Measurements from ENCODE around the gene CANX.
A peak's percentile ranks its signal among the peaks of the same experiment; 100 is the strongest.

The CANX gene

GRCh38 chr5:179768326-179769085 is 69.7 kb downstream of the CANX start:
- H3K27ac ChIP-seq: no peak overlapping the region
- TF ChIP-seq, protein P1, sequence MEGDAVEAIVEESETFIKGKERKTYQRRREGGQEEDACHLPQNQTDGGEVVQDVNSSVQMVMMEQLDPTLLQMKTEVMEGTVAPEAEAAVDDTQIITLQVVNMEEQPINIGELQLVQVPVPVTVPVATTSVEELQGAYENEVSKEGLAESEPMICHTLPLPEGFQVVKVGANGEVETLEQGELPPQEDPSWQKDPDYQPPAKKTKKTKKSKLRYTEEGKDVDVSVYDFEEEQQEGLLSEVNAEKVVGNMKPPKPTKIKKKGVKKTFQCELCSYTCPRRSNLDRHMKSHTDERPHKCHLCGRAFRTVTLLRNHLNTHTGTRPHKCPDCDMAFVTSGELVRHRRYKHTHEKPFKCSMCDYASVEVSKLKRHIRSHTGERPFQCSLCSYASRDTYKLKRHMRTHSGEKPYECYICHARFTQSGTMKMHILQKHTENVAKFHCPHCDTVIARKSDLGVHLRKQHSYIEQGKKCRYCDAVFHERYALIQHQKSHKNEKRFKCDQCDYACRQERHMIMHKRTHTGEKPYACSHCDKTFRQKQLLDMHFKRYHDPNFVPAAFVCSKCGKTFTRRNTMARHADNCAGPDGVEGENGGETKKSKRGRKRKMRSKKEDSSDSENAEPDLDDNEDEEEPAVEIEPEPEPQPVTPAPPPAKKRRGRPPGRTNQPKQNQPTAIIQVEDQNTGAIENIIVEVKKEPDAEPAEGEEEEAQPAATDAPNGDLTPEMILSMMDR (conservative IDR thresholded peaks at IDR 0.05; ENCODE audit: low read depth): no peak
- CTCF ChIA-PET: no interaction called here
- no peak for DNase-seq (ENCODE audit: low spot score)
- POLR2A ChIA-PET (ENCODE audit: low non-redundant PET): no interaction called here

- TF ChIP-seq, protein P1 (conservative IDR thresholded peaks at IDR 0.05; ENCODE audit: low read depth): no peak
- DNase-seq (ENCODE audit: low spot score): no peak
- H3K27ac ChIP-seq: no peak overlapping the region
- POLR2A ChIA-PET (ENCODE audit: low non-redundant PET): interaction anchor here (0.6 kb wide), 1 partner anchor 14 kb away, joined by 3 read pairs; no protein-coding TSS in a partner anchor
- CTCF ChIA-PET: no interaction called here
Measured at GRCh38 chr5:179769271-179769670, 70.5 kb downstream of the CANX start.

- CTCF ChIA-PET: interaction anchor here (0.6 kb wide), 1 partner anchor 51 kb away, joined by 3 read pairs; no protein-coding TSS in a partner anchor
- no peak overlapping the region for H3K27ac ChIP-seq
- no peak for DNase-seq (ENCODE audit: low spot score)
- POLR2A ChIA-PET (ENCODE audit: low non-redundant PET): interaction anchor here (0.6 kb wide), 1 partner anchor 14 kb away, joined by 3 read pairs; no protein-coding TSS in a partner anchor
- TF ChIP-seq, protein P1 (conservative IDR thresholded peaks at IDR 0.05; ENCODE audit: low read depth): no peak
Measured at GRCh38 chr5:179769796-179770195, 71.0 kb downstream of the CANX start.

DNA sequence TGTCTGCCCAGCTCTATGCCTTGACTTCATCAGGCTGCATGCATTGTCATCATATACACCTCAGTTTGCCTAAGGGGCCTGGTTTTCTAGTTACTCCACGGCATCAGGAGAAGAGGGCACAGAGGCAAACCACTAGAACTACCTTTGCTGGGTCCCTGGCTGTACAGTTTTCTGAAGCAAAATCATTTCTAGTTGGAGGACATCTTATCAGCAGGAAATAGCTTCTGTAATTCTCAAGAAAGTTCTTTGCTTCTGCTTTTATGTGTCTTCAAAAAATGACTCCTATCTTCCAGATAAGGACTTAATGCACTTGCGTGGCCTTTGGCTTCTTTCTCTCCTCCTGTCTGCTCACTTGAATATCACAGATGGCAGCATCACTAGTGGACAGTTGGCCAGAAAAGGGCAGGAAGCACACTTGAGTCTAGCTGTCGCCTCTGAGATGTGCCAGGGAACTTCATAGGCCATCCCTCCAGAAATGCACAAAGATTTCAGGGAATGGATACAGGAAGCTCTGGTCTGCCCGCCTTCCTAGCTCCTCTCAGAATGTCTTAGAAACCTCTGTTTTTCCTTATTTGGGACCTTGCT is 72.6 kb downstream of the CANX start:
- no peak for DNase-seq (ENCODE audit: low spot score)
- TF ChIP-seq, protein P1 (conservative IDR thresholded peaks at IDR 0.05; ENCODE audit: low read depth): no peak
- ChIA-PET CTCF (interaction anchor here (1.1 kb wide), 1 partner anchor 9 kb away, joined by 4 read pairs; no protein-coding TSS in a partner anchor), POLR2A (ENCODE audit: low non-redundant PET) (no interaction called here)
- no peak overlapping the region for H3K27ac ChIP-seq

GRCh38 chr5:179772351-179772750 is 73.6 kb downstream of the CANX start:
- DNase-seq (ENCODE audit: low spot score): no peak
- no peak overlapping the region for H3K27ac ChIP-seq
- POLR2A ChIA-PET (ENCODE audit: low non-redundant PET): no interaction called here
- CTCF ChIA-PET: interaction anchor here (0.6 to 1.1 kb wide), 2 partner anchors 10 to 15 kb away, joined by 4 read pairs; no protein-coding TSS in a partner anchor
- TF ChIP-seq, protein P1 (conservative IDR thresholded peaks at IDR 0.05; ENCODE audit: low read depth): no peak

GRCh38 chr5:179773686-179774040 is 74.9 kb downstream of the CANX start:
- H3K27ac ChIP-seq: peak overlapping the region; percentile 4; the same call in 1 of the 2 replicates
- no peak for DNase-seq (ENCODE audit: low spot score)
- ChIA-PET POLR2A (ENCODE audit: low non-redundant PET) (no interaction called here), CTCF (interaction anchor here (0.6 to 0.7 kb wide), 2 partner anchors 18 to 20 kb away, joined by 3 to 4 read pairs; partner anchors contain the start of gene LTC4S)
- TF ChIP-seq, protein P1 (conservative IDR thresholded peaks at IDR 0.05; ENCODE audit: low read depth): no peak
